CD4-positive, alpha-beta T cell treated with Interleukin-12 subunit alpha and Interleukin-12 subunit beta, for 1 hour (primary cell): ENCODE data around the gene IFITM5.
A peak's percentile ranks its signal among the peaks of the same experiment; 100 is the strongest.

Experiments
- DNase-seq: peaks from one replicate; pipeline ENCODE4 v3.0.0-alpha.2; 2020

IFITM5 gene

DNA sequence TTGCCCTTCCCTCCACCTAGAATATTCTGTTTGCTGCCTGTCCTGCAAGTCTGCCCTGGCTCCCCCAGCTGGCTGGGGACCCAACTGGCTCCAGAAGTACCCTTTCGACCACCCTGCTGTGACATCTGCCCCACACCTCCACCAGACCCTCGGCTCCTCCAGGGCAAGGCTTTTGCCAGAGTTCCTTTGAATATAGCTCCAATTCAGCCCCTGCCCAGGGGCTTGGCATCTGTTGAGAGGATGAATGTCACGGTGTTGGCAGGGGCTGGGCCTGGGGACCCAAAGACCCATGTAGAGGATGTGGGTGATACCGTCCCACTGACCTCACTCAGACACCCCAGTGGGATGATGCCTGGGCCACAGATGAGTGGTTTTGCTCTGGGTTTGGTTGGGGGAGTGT is 17.2 kb downstream of the IFITM5 start:
- DNase-seq = no peak

DNA sequence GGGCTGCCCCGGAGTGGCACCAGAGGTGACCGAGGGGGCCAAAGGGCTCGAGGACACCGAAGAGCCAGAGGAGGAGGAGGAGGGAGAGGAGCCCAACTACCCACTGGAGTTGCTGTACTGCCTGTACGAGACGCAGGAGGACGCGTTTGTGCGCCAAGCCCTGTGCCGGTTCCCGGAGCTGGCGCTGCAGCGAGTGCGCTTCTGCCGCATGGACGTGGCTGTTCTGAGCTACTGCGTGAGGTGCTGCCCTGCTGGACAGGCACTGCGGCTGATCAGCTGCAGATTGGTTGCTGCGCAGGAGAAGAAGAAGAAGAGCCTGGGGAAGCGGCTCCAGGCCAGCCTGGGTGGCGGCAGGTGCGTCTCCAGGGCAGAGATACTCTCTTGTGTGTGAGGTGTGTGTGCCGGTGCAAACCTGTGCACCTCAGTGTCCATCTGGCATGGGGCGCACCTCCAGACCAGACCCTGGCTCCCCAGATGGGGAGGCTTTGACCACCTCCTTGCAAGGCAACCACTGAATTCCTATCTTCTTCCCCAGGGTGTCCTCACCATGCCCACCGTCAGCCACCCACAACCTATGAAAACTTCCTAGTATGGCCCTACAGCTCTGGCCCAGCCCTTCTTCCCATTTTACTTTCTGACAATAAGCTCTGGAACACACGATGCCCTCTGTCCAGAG is 17.7 kb downstream of the IFITM5 start:
- no peak for DNase-seq

DNA sequence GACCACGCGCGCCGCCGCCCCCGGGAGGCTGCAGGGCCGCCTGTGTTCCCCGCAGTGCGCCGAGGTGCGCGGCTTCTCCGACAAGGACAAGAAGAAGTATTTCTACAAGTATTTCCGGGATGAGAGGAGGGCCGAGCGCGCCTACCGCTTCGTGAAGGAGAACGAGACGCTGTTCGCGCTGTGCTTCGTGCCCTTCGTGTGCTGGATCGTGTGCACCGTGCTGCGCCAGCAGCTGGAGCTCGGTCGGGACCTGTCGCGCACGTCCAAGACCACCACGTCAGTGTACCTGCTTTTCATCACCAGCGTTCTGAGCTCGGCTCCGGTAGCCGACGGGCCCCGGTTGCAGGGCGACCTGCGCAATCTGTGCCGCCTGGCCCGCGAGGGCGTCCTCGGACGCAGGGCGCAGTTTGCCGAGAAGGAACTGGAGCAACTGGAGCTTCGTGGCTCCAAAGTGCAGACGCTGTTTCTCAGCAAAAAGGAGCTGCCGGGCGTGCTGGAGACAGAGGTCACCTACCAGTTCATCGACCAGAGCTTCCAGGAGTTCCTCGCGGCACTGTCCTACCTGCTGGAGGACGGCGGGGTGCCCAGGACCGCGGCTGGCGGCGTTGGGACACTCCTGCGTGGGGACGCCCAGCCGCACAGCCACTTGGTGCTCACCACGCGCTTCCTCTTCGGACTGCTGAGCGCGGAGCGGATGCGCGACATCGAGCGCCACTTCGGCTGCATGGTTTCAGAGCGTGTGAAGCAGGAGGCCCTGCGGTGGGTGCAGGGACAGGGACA is 18.4 kb downstream of the IFITM5 start:
- peak; percentile 34 for DNase-seq

DNA sequence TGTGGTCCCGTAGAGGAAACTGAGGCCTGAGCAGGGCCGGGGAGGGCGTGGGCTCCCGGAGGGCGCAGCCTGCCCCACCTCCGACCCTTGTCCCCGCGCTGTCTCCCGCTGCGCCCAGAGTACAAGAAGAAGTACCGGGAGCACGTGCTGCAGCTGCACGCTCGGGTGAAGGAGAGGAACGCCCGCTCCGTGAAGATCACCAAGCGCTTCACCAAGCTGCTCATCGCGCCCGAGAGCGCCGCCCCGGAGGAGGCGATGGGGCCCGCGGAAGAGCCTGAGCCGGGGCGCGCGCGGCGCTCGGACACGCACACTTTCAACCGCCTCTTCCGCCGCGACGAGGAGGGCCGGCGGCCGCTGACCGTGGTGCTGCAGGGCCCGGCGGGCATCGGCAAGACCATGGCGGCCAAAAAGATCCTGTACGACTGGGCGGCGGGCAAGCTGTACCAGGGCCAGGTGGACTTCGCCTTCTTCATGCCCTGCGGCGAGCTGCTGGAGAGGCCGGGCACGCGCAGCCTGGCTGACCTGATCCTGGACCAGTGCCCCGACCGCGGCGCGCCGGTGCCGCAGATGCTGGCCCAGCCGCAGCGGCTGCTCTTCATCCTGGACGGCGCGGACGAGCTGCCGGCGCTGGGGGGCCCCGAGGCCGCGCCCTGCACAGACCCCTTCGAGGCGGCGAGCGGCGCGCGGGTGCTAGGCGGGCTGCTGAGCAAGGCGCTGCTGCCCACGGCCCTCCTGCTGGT is 19.2 kb downstream of the IFITM5 start:
- DNase-seq = peak; percentile 53

DNA sequence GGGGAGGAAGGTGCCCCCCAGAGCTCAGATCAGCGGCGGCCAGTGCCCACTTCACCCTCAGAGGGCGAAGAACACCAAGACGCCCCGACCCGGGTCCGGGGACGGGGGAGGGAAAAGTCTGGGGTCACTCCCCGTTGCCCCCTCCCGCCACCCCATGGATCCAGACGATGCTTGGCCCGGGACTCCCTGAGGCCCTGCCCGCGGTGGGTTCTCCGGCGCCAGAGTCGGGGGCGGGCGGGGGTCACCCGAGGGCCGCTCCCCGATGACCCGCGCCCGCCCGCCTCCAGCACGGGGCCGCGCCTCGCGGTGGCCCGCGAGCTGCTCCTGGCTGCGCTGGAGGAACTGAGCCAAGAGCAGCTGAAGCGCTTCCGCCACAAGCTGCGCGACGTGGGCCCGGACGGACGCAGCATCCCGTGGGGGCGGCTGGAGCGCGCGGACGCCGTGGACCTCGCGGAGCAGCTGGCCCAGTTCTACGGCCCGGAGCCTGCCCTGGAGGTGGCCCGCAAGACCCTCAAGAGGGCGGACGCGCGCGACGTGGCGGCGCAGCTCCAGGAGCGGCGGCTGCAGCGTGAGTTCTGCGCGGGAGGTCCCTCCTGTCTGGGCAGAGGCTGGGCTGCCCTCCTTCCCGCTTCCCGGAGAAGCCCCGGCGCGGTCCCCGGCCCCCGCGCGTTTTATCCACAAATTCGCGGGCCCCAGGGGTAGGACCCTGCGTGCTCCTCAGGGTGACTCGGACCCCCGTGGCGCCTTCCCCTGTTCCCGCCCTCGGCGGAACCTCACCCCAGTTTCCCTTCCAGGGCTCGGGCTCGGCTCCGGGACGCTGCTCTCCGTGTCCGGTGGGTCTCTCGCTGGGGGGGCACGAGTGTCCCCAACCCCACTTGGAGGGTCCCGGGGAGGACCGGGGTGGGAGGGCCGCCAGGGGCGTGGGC is 20.0 kb downstream of the IFITM5 start:
- no peak for DNase-seq

DNA sequence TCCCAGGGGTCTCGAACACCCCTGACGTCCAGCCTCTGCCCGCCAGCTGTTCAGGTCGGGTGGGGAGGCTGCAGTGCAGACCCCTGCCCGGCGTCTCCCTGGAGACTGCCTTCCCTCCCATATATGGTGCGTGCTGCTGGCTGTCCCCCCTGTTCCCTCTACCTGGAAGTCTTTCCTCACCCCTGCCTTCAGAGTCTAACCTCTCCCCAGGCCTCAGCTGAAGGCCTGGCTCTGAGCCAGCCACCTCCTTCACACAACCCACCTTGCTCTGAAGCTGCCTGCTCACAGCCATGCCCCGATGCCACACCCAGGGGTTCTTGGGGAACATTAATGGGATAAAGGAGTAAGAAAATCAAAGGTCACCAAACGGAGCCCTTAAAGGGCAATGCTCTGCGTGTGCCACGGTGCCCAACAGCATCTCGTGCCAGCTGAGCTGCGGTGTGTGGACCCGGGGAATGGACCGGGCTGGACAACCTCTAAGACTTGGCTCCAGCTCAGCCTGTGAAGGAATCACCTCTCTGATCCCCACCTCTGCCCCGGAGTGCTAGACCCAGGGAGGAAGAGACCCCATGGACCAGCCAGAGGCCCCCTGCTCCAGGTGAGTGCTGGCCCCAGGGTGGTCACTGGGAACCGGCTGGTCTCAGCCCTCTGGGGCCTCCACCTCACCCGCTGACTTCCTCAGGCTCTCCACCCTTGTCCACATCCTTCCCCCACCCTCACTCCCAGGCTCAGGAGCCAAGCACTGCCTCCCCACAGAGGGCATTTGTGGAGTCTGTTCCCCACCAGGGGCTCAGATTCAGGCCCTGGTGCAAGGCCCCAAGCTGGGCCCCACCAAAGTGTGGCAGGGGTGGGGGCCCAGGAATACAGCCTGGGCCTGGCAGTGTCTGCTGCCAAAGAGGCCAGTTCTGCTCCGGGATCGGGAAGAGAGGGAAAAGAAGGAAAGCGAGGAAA is 21.1 kb downstream of the IFITM5 start, which contains the start of gene NLRP6:
NLRP6 (plus strand) TSS at position 407 of the 951 bp plus-strand sequence; CDS start at position 570, 163 bp downstream.
- no peak for DNase-seq

DNA sequence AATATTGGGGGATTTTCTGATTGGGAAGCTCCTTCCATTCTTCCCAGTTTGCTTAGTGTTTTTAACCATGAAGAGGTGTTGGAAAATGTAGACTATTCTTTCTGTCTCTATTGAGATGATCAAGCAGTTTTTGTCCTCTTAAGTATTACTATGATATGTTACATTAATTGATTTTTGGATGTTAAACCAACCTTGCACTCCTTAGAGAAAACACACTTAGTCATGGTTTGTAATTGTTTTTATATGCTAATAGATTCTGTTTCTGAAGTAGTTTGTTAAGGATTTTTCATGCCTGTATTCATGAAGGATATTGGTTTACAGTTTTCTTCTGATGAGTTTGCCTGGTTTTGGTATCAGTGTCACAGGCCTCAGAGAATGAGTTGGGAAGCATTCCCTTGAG is 23.1 kb downstream of the IFITM5 start:
- no peak for DNase-seq

DNA sequence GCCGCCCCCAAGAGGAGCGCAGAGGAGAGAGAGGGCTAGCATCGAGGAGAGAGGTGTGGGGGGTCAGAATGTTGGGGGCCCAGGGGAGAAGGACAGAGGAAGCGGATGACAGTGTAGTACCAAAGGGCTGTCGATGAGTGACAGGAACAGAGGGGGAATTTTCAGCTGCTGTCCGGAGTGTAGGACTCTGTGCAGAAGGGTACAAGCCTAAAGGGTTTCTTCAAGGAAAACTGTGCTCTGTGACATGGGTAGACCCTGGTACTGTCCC is 26.5 kb downstream of the IFITM5 start:
- DNase-seq = no peak

DNA sequence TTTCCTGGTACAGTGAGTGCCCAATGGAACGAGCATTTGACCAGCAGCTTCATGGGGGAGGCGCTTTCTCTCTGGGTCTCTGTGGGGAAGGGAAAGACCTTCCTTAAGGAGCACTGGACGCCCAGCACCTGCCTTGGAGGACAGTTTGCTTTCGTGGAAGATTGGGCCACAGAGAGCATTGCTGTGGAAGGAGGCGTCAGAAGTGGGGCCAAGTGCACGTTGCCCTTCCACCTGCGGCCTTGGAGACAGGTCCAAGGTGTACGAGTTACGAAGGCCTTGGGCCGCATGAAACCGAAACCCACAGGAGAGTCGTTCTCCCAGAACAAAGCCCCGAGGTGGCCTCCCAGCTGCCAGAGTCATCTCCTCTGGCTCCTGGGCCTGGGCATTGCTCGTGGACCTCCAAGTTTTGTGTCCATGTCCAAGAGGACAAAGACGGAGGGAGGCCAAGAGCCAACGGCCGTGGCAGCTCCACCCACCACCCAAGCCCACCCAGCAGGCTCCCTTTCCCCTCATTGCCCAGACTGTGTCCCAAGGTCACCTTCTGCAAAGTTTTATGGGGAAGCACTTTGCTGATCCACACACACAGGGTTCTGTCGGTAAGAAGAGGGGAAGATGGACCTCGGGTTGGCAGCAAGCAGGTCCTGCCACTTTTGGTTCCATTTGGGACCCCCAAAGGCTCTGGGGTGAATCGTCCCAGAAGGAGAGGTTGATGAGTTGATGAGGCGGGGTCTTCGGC is 27.0 kb downstream of the IFITM5 start:
- DNase-seq = no peak

DNA sequence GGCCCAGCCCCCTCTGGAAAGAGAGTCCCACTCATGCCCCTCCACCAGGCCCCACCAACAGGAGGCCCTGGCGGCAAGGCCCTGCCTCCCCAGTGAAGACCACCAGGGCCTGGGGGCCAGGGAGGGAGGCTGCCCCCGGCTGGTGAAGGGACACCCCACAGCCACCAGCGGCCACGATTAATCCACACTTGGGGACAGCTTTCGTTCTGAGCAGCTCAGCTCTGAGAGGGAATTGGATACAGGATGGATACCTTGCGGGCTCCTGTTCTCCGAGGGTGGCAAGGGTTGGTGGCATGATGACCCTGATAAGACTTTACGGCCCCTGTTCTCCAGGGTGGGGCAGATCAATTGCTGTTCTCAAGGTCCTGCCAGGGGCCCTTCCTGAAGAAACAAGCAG is 28.0 kb downstream of the IFITM5 start:
- no peak for DNase-seq

DNA sequence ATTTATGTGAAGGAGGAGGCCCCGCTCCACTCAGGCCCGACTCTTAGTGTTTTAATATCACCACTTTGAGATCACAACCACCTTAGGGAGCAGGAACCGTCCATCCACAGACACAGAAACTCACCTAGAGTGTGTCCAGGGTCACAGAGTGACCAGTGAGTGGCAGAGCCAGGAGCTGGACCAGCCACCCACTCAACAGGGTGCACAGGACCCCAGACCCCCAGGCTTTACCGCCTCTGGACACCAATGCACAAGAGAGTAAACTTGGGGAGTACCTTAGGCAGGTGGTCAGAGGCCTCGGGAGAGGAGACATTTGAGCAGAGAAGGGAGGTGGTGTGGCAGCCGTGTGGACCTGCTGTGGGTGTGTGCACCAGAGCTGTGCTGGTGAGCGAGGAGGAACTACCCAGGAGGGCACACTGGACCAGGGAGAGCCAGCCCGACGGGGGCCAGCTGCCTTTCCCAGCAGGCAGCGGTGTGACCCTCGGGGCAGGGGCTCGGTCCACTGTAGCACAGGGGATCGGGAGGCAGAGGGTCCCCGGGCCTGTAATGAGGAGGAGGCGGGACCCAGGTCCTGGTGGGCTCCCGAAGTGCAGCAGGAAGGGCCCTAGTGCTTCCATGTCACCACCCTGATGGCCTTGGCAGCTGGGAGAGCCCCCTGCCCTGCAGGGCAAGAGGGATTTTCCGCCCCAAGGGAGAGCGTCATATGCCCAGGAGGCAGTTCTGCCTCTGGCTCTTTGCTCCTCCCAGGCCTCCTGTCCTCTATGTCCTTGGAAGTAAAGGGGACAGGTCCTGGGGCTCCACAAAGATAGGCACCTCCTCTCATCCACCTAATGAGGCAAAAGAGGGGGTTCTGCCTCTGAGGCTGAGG is 28.6 kb downstream of the IFITM5 start:
- DNase-seq = no peak

DNA sequence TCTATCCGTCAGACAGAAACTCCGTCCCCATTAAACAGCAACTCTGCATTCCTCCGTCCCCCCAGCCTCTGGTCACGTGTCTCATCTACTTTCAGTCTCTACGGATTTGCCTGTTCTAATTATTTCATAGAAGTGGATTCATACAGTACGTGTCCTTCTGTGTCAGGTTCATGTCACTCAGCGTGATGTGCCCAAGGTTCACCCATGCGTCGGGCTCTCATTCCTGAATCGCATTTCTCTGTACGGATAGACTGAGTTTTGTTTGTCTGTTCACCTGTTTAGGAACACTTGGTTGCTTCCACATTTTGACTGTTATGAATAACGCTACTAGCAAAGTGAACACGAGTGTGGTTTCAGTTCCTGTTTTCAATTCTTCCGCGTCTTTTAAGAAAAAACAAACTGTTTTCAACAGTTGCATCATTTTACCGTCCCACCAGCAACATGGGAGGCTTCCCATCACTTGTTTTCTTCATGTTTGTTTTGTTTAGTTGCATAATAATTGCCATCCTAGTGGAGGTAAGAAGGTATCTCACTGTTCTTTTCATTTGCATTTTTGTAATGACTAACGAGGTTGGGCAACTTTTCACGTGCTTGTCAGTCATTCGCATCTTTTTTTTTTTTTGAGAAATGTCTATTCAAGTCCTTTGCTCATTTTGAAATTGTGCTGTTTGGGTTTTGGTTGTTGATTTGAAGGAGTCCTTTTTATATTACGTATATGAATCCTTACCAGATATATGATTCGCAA is 30.0 kb downstream of the IFITM5 start:
- DNase-seq = peak; percentile 75

DNA sequence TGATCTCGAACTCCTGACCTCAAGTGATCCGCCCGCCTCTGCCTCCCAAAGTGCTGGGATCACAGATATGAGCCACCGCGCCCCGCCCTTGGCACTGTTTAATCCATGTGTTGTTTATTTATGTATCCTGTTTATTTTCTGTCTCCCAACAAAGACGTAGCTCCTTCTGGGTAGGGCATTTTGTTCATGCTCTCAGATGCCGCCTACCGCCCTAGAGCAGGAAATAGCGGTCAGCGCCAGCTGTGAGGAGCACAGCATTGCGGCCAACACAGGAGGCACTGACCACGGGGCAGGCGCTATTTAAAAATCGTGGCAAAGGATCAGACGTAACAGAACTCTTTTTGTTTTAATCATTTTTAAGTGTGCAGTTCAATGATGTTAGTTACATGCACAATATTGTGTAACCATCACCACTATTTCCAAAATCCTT is 30.6 kb downstream of the IFITM5 start:
- DNase-seq = peak; percentile 65

DNA sequence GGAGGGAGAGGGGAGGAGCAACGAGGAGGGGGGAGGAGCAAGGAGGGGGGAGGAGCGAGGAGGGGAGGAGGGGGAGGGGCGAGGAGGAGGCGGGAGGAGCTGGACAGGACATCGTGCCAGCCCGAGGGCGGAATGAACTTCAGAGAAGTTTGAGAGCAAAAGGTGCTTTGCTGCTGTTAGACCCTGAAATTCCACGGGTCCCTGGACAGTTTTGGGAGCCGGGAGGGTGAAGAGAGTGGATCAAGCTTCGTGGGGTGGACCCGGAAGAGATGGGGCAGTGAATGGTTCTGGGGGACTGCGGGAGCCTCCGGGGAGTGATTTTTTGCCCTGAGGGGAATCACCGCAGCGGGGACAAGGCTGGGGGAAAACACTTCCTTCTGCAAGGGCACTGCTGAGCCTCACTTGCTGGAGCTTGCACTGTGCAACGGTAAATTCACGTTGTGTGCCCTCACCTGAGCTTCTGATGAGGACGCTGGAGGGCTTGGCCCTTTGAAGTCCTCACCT is 31.8 kb downstream of the IFITM5 start:
- peak; percentile 65 for DNase-seq

DNA sequence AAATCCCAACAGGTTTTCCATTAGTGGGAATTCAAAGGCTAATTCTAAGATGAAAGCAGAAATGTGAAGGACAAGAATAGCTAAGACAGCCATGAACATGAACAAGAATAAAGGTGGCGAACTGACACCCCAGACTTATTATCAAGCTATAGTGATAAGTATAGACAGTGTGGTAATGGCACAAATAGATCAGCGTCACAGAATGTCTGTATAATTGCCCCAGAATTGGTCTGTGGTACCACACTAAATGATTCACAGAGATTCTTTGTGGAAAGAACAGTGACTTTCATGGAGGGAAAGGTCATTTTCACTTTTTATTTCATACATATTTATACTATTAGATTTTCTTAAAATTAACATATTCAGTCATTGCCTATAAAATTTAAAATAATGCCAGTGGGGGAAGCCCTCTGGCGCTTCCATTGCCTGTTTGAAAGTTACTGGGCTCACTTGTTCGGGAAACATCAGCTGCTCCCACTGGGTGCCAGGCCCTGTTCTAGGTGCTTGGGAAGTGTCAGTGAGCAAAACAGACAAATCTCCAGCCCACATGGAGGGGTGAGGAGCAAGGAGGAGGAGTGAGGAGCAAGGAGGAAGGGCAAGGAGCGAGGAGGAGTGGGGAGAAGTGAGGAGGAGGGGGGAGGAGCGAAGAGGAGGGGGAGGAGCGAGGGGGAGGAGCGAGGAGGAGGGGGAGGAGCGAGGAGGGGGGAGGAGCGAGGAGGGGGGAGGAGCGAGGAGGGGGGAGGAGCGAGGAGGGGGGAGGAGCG is 32.5 kb downstream of the IFITM5 start:
- DNase-seq = peak; percentile 47

DNA sequence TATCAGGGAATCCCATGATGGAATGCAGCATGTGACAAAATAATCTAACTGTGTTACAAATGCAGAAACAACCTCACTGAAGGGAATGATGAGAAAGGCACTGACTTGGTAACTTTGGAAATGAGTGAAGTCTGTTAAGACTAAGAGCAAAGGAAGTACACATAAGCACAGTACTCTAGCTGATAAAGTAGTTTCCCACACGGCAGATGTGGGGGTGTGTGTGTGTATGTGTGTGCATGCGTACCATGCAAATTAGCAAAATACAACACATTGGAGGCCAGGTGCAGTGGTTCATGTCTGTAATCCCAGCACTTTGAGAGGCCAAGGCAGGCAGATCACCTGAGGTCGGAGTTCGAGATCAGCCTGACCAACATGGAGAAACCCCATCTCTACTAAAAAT is 37.7 kb downstream of the IFITM5 start:
- no peak for DNase-seq

DNA sequence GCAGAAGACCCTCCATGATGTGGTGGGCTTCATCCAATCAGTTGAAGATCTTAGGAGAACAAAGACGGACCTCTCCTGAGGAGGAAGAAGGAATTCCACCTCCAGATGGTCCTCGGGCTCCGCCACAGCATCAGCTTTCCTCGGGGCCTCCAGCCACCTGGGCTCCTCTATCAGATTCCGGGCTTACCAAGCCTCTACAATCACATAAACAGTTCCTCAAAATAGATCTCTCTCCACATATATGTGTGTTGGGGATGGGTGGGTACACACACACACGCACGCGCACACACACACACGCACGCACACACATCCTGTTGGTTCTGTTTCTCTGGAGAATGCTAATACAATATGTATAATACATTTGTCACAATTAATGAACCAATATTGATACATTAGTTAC is 39.9 kb downstream of the IFITM5 start:
- DNase-seq = no peak
